Activated CD8-positive, alpha-beta memory T cell treated with anti-CD3 and anti-CD28 coated beads for 48 hours (primary cell): ENCODE results near the gene C18orf54.
"Not testable (repeated sequence)": the region's sequence is repeated elsewhere in the genome, so short reads cannot be mapped to it uniquely, and the experiment has no call there.

ENCODE experiments used
- DNase-seq, 3 experiments: peaks; one replicate each; pipeline ENCODE4 v3.0.0-alpha.2; 2020; ENCODE audit warnings: low read depth in 2 of 3, low spot score in 2 of 3

The C18orf54 gene

DNA sequence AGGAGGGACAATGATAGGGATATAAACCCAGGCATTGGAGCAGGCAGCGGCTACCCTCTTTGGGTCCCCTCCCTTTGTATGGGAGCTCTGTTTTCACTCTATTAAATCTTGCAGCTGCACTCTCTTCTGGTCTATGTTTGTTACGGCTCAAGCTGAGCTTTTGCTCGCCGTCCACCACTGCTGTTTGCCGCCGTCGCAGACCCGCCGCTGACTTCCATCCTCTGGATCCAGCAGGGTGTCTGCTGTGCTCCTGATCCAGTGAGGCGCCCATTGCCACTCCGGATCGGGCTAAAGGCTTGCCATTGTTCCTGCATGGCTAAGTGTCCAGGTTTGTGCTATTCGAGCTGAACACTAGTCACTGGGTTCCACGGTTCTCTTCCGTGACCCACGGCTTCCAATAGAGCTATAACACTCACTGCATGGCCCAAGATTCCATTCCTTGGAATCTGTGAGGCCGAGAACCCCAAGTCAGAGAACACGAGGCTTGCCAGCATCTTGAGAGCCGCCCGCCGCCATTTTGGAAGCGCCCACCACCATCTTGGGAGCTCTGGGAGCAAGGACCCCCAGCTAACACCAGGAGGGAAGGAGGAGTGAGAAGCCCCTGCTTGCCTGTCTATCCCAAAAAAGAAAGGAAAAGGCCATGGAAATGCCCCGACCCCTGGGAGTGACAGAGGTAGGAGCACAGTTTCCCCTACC, 29.2 kb downstream of the C18orf54 start:
- DNase-seq, result not testable (repeated sequence)

DNA sequence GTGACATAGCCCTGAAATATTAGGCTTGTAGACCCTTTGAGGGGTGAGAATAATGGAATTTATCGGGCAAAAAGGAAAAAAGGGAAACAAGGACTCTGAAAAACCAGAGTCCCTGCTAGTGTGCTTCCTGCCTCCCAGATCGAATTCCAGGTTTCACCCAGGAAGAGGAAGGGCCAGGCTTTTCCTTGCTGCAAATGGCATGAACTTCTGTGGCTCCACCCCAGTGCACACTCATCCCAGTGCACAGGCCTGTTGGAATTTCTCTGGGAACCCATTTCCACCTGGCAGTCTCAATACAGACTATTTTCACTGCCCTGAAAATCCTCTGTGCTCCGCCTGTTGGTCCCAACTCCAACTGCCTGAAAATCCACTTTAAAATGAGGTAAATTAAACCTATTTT, 29.9 kb downstream of the C18orf54 start:
- DNase-seq, result no peak

DNA sequence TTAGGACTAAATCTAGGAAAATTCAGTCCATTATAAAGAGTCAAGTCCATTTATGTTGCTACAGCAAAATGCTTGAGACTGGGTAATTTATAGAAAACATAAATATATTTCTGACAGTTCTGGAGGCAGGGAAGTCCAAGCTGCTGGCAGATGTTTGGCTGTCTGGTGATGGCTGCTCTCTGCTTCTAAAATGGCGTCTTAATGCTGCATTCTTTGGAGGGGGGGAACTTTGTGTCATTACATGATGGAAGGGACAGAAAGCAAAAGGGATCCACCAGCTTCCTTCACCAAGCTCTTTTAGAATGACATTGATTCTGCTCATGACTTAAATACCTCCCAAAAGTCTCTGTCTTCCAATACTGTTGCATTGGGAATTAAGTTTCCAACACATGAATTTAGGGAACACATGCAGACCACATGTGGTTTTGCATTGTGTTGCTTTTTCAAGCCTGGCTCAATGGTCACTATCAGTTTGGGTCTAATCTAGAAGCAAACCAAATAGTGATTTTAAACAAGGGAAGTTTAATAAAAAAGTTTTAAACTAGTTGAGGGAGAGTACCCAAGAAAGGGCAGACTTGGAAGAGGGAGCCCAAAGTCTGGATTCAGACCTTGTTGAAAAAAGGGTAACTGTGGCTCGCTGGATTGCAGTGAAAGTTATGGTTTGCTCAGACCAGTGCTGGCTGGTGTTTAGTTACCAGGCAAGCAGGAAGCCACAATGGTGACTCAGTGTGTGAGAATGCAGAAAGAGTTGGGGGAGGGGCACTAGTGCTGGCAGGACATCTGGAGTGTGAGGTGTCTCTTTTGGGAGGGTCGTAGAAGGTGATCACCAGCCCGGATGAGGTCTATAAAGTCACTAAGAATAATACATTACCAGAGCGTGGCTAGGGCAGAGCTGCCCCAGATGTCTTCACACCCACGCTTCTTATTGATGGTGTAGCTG, 30.8 kb downstream of the C18orf54 start:
- DNase-seq, result peak in 1 of 3 experiments; percentile 7

DNA sequence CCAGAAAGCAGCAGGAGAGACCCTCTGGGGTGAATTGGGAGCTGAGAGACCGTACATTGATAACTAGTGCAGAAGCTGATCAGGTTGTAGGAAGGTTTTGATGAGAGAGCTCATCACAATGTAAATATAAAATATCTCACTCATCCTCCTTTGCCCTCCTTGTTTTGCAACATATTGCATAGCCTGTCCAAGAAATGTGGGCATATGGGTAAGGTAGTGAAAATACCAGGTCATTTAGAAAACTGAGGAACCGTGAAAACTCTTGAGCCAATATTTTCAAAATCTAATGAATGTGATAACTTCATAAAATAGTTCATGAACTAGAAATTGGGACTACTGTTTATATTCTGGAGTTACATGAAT, 31.4 kb downstream of the C18orf54 start:
- no peak for DNase-seq

DNA sequence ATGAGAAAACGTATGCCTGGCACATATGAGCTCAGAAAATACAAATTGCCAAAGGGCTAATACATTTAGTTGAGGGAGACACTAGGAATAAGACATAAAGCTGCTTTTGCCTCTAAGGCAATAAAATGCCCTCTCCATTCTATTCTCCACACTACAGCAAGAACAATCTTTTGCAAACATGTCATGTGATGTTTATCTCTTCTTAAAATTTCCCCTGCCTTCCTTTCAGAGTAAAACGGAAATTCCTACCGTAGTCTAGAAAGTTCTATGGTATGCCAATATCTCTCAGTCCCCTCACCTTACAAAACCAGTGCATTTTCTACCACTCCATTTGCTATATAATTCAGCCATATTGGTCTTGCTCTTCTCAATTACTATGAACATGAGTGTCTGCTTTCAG, 33.1 kb downstream of the C18orf54 start:
- no peak for DNase-seq

DNA sequence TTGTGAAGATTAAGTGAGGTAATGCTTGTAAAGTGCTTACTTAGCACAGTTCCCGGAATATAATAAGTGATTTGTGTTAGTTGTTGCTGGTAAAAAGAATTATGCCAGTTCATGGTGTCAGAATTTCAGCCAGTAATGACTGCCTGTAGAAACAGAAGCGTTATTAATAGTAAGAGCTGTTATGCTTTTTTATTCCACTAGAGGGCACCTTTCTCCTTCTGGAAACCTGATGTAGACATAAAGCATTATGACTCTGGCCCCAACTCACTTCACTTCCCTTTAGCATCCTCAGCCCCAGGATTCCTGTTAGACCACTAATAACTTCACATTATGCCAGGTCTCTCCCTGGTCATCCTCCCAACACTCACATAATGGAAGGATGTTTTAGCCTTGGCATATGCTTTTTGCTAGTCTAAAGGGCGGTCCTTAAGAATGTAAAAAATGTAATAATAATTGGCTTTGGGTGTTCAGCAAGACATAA, 34.9 kb downstream of the C18orf54 start:
- DNase-seq, result no peak

DNA sequence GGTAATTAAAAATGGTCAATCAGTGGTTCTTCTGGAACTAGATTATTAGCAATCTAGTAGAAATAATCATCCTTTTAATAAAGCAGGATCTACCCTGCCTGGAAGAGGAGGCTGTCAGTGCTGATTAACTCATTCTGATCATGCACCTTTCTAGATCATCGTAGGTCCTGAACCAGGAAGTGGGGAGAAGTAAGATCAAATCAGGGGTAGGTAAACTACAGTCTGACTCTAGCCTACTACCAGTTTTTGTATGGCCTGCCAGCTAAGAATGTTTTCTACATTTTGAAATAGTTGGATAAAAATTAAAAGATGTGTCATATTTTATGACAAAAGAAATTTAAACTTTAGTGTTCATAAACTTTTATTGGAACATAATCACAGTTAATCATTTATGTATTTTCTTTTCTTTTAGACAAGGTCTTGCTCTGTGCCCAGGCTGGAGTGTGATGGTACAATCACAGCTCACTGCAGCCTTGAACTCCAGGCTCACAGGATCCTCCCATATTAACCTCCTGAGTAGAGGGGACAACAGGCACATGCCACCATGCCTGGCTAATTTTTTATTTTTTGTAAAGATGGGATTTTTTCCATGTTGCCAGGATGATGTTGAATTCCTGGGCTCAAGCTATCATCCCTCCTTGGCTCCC, 36.1 kb downstream of the C18orf54 start:
- DNase-seq, result no peak

DNA sequence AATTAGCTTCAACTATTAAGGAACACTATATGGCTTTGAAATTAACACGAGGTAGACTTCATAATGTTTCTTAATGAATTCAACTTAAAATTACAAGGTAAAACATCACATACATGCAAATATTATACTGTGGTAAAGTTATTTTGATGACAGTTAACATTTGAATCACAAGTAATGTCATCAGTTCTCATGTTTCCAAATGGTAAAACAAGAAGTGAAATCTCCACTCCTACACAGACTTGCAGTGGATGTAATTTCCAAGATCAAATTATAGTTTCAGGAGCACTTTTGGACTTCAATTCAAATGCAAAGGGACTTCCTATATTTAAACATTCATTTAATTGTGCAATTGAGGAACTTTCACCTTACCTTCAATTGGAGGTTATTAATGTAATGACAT, 39.1 kb downstream of the C18orf54 start:
- no peak for DNase-seq

DNA sequence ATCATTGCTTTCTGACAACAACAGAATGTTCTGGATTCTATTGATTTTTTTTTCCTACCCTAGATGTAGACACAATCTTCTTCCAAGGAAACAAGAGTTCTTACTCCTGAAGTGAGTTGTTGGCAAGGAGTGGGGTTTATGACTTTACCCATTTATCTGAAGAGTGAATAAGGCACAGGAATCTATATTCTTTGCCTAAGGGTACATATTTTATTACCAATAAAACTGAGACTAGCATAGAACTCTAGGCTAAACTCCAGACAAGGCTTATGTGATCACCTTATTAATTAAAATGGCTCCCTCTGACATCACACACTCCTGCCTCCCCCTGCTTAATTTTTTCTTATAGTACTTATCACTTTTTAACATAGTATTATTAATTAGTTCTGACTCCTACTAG, 47.6 kb downstream of the C18orf54 start:
- no peak for DNase-seq

DNA sequence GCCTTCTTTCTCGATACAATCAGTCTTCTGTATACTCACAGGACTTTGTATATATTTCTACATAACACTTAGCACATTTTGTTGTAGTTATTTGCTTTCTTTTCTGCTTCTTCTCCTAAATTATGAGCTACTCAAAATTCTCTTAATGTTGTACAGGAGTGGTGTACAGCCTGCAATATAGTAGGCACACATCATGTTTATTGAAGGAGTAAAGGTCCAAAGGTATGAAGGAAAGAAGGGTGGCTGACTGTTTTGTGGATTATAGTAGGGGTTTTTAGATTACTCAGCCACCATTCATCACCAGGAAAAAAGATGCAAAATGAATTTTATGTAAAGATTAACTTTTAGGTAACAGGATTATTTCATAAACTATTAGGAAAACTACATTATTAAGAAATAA, 54.1 kb downstream of the C18orf54 start:
- no peak for DNase-seq

DNA sequence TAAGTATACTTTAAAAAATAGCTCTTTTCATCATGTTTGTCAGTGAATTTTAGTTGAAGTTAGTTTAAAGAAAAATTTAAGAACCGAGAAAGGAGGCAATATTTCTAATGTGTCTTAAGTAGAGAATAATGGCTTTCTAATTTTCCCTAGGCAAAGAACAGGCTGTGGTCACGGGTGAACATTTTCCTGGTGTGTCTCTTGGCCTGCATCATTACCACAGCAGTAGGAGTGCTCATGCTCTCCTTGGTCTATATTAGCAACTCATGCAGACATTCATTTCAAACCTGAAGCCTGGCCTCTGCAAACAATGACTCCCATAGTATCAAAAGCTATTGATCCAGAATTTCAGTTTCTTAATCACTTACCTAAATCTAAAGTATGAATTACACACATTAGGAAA, 57.4 kb downstream of the C18orf54 start:
- no peak for DNase-seq

DNA sequence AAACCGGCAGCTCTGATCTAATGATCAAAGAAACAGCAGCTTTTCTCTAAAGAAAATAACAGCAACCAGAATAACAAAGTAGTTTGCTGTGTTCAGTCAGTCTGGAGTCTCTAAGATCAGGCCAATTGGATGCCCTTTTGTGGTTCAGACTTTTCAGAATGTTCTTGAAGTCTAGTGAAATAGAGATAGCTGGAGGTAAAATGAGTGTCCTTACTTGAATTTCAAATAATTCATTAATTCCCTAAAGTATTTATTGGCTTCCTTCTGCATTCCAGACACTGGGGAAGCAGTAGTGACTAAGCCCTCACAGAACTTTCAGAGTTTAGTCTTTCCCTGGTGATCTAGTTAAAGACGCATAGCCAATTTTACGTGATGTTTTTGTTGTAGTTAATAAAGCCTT, 58.7 kb downstream of the C18orf54 start:
- no peak for DNase-seq

DNA sequence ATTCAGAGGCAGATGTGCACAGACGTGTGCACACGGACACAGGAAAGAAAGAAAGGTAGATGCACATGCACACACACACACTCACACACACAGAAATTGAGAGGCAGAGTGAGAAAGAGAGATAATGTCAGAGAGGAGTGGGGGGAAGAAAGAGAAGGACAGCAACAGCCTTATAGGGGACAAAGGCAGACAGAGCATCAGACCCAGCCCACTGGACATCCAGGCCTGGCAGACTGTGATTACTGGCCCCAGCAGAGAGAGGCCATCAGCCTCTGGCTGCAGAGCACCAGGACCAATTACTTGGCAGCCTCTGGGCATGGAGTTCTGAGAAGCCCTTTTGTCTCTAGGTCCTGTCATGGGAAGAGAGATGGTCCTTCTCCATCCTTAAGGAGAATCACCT, 66.1 kb downstream of the C18orf54 start:
- no peak for DNase-seq

DNA sequence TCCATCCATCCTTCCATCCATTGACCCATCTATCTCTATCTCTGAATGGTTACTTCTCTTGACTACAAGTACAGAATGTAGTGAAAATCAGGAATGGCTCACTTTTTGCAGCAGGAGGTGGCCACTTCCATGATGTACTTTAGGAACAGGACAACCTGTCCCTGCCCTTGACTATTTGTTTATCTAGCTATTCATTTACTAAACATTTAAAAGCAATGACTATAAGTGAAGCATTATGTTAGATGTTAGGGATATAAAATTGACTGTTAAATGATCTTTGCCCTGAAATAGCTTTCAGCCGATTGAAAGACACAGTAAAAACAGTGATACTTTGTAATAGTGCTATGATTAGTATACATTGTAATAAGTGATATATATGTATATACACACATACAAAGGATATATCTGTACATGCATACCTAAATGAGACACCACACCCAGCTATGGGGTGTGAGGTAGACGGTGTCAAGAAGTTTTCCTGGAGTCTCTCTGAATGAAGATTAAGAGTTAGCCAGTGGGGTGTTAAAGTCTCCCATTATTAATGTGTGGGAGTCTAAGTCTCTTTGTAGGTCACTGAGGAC, 68.5 kb downstream of the C18orf54 start:
- no peak for DNase-seq
